ENCODE measurements around the gene NFXL1.

GRCh38 chr4:47876784-47877546 lies 37.4 kb downstream of the NFXL1 start:
- TF ChIP-seq CTCF (IDR thresholded peaks at IDR 0.05) (no peak), POLR2A (IDR thresholded peaks at IDR 0.05) (no peak)
